HepG2 (cell line): ENCODE data around the gene MAP3K19. TPM values are rescaled to one million over a fixed set of nuclear protein-coding genes. Genes with fewer than 3 reads are reported as not detected.

Experiments used
- ETV6 ChIP-seq: sonication (generic); formaldehyde crosslinking; conservative IDR thresholded peaks from 2 replicates; pipeline ENCODE4 v1.4.0; 2020; ENCODE audit warnings: missing genetic modification reagents
- FOXA1 ChIP-seq, 2 experiments: fragments of 450-650 bp in 1 of 2; sonication (generic) in 1 of 2; formaldehyde crosslinking in 1 of 2; IDR thresholded peaks; 2 replicates each; pipeline versions ENCODE4 v1.4.0 to v1.6.1; 2016 to 2020; ENCODE audit warnings: missing genetic modification reagents in 1 of 2
- HNF4G ChIP-seq, 2 experiments: sonication (generic) in 1 of 2; formaldehyde crosslinking in 1 of 2; IDR thresholded peaks; 2 replicates each; pipeline versions ENCODE4 v1.4.0 to v1.6.1; 2011 to 2020; ENCODE audit warnings: borderline replicate concordance in 2 of 2, low read depth in 2 of 2, mild to moderate bottlenecking in 2 of 2, low read length in 1 of 2, missing genetic modification reagents in 1 of 2, moderate library complexity in 1 of 2
- ISL2 ChIP-seq: sonication (generic); formaldehyde crosslinking; IDR thresholded peaks from 2 replicates; pipeline ENCODE4 v1.5.0; 2020; ENCODE audit warnings: missing genetic modification reagents
- MBD4 ChIP-seq: IDR thresholded peaks from 2 replicates; pipeline ENCODE4 v1.6.1; 2012; ENCODE audit warnings: low read length, inconsistent platforms, borderline replicate concordance
- MTA3 ChIP-seq: sonication (generic); formaldehyde crosslinking; IDR thresholded peaks from 2 replicates; pipeline ENCODE4 v1.4.0; 2020; ENCODE audit warnings: missing genetic modification reagents
- MTF2 ChIP-seq: sonication (generic); formaldehyde crosslinking; IDR thresholded peaks from 2 replicates; pipeline ENCODE4 v1.5.0; 2020; ENCODE audit warnings: missing genetic modification reagents, borderline replicate concordance
- MXI1 ChIP-seq: IDR thresholded peaks from 3 replicates; pipeline ENCODE4 v1.6.1; 2012; ENCODE audit warnings: low read depth, low read length, inconsistent platforms, borderline replicate concordance
- NPAS2 ChIP-seq: sonication (generic); formaldehyde crosslinking; IDR thresholded peaks from 2 replicates; pipeline ENCODE4 v1.8.0; 2022; ENCODE audit warnings: mild to moderate bottlenecking, missing genetic modification reagents, borderline replicate concordance
- RARA ChIP-seq: IDR thresholded peaks from 2 replicates; pipeline ENCODE4 v1.6.1; 2016; ENCODE audit warnings: missing genetic modification reagents, missing compliant biosample characterization
- TBX3 ChIP-seq: fragments of 450-650 bp; IDR thresholded peaks from 2 replicates; pipeline ENCODE4 v1.6.1; 2017; ENCODE audit warnings: antibody characterized with exemption, mild to moderate bottlenecking, inconsistent platforms, borderline replicate concordance
- TCF12 ChIP-seq, 2 experiments: fragments of 450-650 bp in 1 of 2; sonication (generic) in 1 of 2; formaldehyde crosslinking in 1 of 2; IDR thresholded peaks; 2 replicates each; pipeline versions ENCODE4 v1.6.1 to v1.8.0; 2017 to 2022; ENCODE audit warnings: antibody characterized with exemption in 1 of 2, mild to moderate bottlenecking in 1 of 2, missing genetic modification reagents in 1 of 2, moderate library complexity in 1 of 2
- USF2 ChIP-seq, 2 experiments: sonication (generic) in 1 of 2; formaldehyde crosslinking in 1 of 2; IDR thresholded peaks; 2 replicates each; pipeline versions ENCODE4 v1.5.1 to v1.6.1; 2011 to 2020; ENCODE audit warnings: borderline replicate concordance in 1 of 2, low read depth in 1 of 2, low read length in 1 of 2, mild to moderate bottlenecking in 1 of 2, missing genetic modification reagents in 1 of 2, moderate library complexity in 1 of 2
- ZBTB3 ChIP-seq: sonication (generic); formaldehyde crosslinking; IDR thresholded peaks from 2 replicates; pipeline ENCODE4 v1.4.0; 2020; ENCODE audit warnings: low read depth, mild to moderate bottlenecking, moderate library complexity, missing genetic modification reagents, borderline replicate concordance
- ZFAT ChIP-seq: sonication (generic); formaldehyde crosslinking; conservative IDR thresholded peaks from 2 replicates; pipeline ENCODE4 v1.8.1; 2023; ENCODE audit warnings: missing genetic modification reagents, inconsistent platforms
- ZFP1 ChIP-seq: IDR thresholded peaks from 2 replicates; pipeline ENCODE4 v1.6.1; 2016
- ZFP62 ChIP-seq: sonication (generic); formaldehyde crosslinking; IDR thresholded peaks from 2 replicates; pipeline ENCODE4 v1.4.0; 2020; ENCODE audit warnings: missing genetic modification reagents
- ZNF274 ChIP-seq: sonication (generic); formaldehyde crosslinking; IDR thresholded peaks from 2 replicates; pipeline ENCODE4 v1.5.1; 2020; ENCODE audit warnings: mild to moderate bottlenecking, missing genetic modification reagents
- ZNF331 ChIP-seq: sonication (generic); formaldehyde crosslinking; IDR thresholded peaks from 2 replicates; pipeline ENCODE4 v1.4.0; 2020; ENCODE audit warnings: missing genetic modification reagents
- ZNF720 ChIP-seq: sonication (generic); formaldehyde crosslinking; IDR thresholded peaks from 2 replicates; pipeline ENCODE4 v1.4.0; 2020; ENCODE audit warnings: missing genetic modification reagents
- ZSCAN5A ChIP-seq: sonication (generic); formaldehyde crosslinking; IDR thresholded peaks from 2 replicates; pipeline ENCODE4 v1.8.0; 2022; ENCODE audit warnings: mild to moderate bottlenecking, missing genetic modification reagents, borderline replicate concordance
- polyA plus RNA-seq, 8 experiments: library from polyadenylated mRNA; depleted of rRNA in 3 of 8; stranded (reverse) in 7 of 8; unstranded in 1 of 8; fragments of >200 nt; fragmentation: Illumina TruSeq in 4 of 8; extraction: Trizol in 4 of 8; gene quantifications; 2 replicates each; pipeline versions ENCODE4 v1.2.1 to v1.2.3, GENCODE V29; 2011 to 2016; ENCODE audit warnings: low read depth in 4 of 8, missing spikeins in 1 of 8, mixed read lengths in 1 of 8; ENCODE audit not compliant: insufficient read depth in 1 of 8
- total RNA-seq, 5 experiments: library from RNA; depleted of rRNA; stranded (reverse); fragments of >200 nt; fragmentation: Illumina TruSeq; extraction: Trizol; gene quantifications; 2 replicates each; pipeline ENCODE4 v1.2.3, GENCODE V29; 2016; ENCODE audit warnings: low read depth in 1 of 5

The MAP3K19 gene
- total and polyA plus RNA-seq, 2 of the 13 experiments (the other 11 are each of a cell fraction or from before 2014, with no cell fraction given), result not detected

DNA sequence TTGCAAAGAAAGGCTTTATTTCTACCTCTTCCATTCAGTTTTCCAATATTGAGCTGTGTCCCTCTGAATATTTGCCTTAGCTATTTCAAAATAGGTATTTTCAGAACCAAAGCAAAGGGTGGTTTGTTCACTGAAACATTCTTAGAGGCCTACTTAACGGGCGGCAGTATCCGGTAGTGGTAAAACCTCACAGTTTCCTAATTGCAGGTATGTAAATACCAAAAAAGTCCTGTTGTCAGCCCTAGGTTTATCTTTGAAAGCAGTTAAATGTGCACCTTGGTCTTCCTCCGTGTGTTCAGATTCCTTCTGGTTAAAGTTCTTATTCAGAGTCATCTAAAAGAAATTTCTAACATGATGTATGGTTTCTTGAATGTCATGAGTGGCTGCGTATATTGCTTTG, 89.8 kb downstream of the MAP3K19 start (continued):
- TF ChIP-seq USF2 (IDR thresholded peaks at IDR 0.05; ENCODE audit: low read depth, low read length) (no peak), USF2 (CRISPR knock-in tag; IDR thresholded peaks at IDR 0.05; ENCODE audit: borderline replicate concordance) (no peak), ZSCAN5A (CRISPR knock-in tag) (no peak), MXI1 (no peak), ETV6 (CRISPR knock-in tag) (no peak), ZBTB3 (CRISPR knock-in tag) (no peak), ZFAT (CRISPR knock-in tag) (no peak), FOXA1 (IDR thresholded peaks at IDR 0.05) (no peak), FOXA1 (CRISPR knock-in tag; IDR thresholded peaks at IDR 0.05) (0 out of 2 replicates have a peak, but pooled peaks have one; percentile 21), ZFP1 (no peak), NPAS2 (CRISPR knock-in tag) (no peak), TCF12 (IDR thresholded peaks at IDR 0.05) (no peak), TCF12 (CRISPR knock-in tag; IDR thresholded peaks at IDR 0.05) (no peak), ZNF274 (CRISPR knock-in tag) (no peak), MBD4 (peak; percentile 48; the same call in 1 of the 2 replicates), ISL2 (CRISPR knock-in tag) (0 out of 2 replicates have a peak, but pooled peaks have one; percentile 54), TBX3 (no peak), HNF4G (IDR thresholded peaks at IDR 0.05; ENCODE audit: borderline replicate concordance, low read depth, low read length) (peak; percentile 55), HNF4G (CRISPR knock-in tag; IDR thresholded peaks at IDR 0.05; ENCODE audit: borderline replicate concordance, low read depth) (no peak), MTA3 (CRISPR knock-in tag) (no peak), MTF2 (CRISPR knock-in tag) (no peak), ZNF331 (peak; percentile 23; the same call in 1 of the 2 replicates), RARA (CRISPR knock-in tag) (no peak), ZNF720 (CRISPR knock-in tag) (no peak), ZFP62 (no peak)
